Esophagus (tissue), 2 donors: ENCODE data around the gene EMP3. TPM values are rescaled to one million over a fixed set of nuclear protein-coding genes. Genes with fewer than 3 reads are reported as not detected.

Experiments
- H3K27ac ChIP-seq, 2 donors: one replicate each; pipeline ENCODE4 v1.5.1; 2013; ENCODE audit warnings: low read depth in 2 of 2, mild to moderate bottlenecking in 2 of 2, inconsistent platforms in 1 of 2, low read length in 1 of 2, moderate library complexity in 1 of 2
- H3K27me3 ChIP-seq, 2 donors: one replicate each; pipeline ENCODE4 v1.6.1; 2013; ENCODE audit warnings: low read length in 2 of 2, control low read depth in 1 of 2, mild to moderate bottlenecking in 1 of 2; ENCODE audit not compliant: insufficient read depth in 2 of 2, control insufficient read depth in 1 of 2
- H3K36me3 ChIP-seq, 2 donors: one replicate each; pipeline ENCODE4 v1.6.1; 2013; ENCODE audit warnings: low read length in 1 of 2; ENCODE audit not compliant: control insufficient read depth in 2 of 2, insufficient read depth in 2 of 2
- H3K4me1 ChIP-seq, 2 donors: one replicate each; pipeline ENCODE4 v1.6.1; 2013; ENCODE audit warnings: low read length in 1 of 2; ENCODE audit not compliant: control insufficient read depth in 2 of 2, insufficient read depth in 2 of 2
- H3K4me3 ChIP-seq, 2 donors: one replicate each; pipeline ENCODE4 v1.5.1; 2013; ENCODE audit warnings: low read length in 2 of 2, mild to moderate bottlenecking in 2 of 2, low read depth in 1 of 2, moderate library complexity in 1 of 2
- H3K9me3 ChIP-seq, 2 donors: one replicate each; pipeline ENCODE4 v1.6.1; 2013; ENCODE audit warnings: mild to moderate bottlenecking in 2 of 2, low read depth in 1 of 2, low read length in 1 of 2, moderate library complexity in 1 of 2; ENCODE audit not compliant: control insufficient read depth in 2 of 2, insufficient read depth in 1 of 2
- WGBS, 2 donors: extraction: QIAGEN DNeasy Blood & Tissue Kit; methylation state at CpG; one replicate each; pipeline ENCODE4 v1.1.7; 2013; 5-methylcytosine and 5-hydroxymethylcytosine counted together
- polyA plus RNA-seq, 2 donors: library from polyadenylated mRNA; stranded (reverse); fragments of 200-250 nt; gene quantifications; one replicate each; pipeline ENCODE4 v1.2.3, GENCODE V29; 2013
- donor health status: healthy with polysubstance abuse.
- donor health status: Bipolar disorder and iron deficiency.

EMP3 gene
- polyA plus RNA-seq, 2 donors: 17.6 to 21.5 TPM

GRCh38 chr19:48330012-48330681 lies 4.8 kb downstream of the EMP3 start:
- peaks cover 4 to 13% of the 10 kb centered on the region in 2 donors for H3K4me1 ChIP-seq
- no peaks in the 10 kb centered on the region for H3K27me3 ChIP-seq
- no peaks in the 10 kb centered on the region for H3K9me3 ChIP-seq
- peak overlapping the region; percentile 43 to 54 for H3K4me3 ChIP-seq
- H3K27ac ChIP-seq: peak overlapping the region; percentile 53 to 71
- peaks cover 0 to 3% of the 10 kb centered on the region in 2 donors for H3K36me3 ChIP-seq
- WGBS, 2 donors: 15 to 22% methylated on average over 41 of the region's 41 CpGs

- WGBS, 2 donors: 22 to 42% methylated on average over 6 of the region's 6 CpGs
- H3K36me3 ChIP-seq: peaks cover 0 to 3% of the 10 kb centered on the region in 2 donors
- no peaks in the 10 kb centered on the region for H3K27me3 ChIP-seq
- peak overlapping the region; percentile 92 to 96 for H3K27ac ChIP-seq
- peaks cover 3 to 9% of the 10 kb centered on the region in 2 donors for H3K4me1 ChIP-seq
- H3K9me3 ChIP-seq: no peaks in the 10 kb centered on the region
- H3K4me3 ChIP-seq: peak overlapping the region; percentile 13 to 18
Observed at GRCh38 chr19:48332351-48332661, 7.0 kb downstream of the EMP3 start.

GRCh38 chr19:48332662-48333466 lies 7.5 kb downstream of the EMP3 start:
- H3K4me3 ChIP-seq: peak overlapping the region; percentile 33 to 52
- WGBS, 2 donors: 1% methylated on average over 25 of the region's 25 CpGs
- H3K9me3 ChIP-seq: no peaks in the 10 kb centered on the region
- peak overlapping the region; percentile 92 to 96 for H3K27ac ChIP-seq
- H3K36me3 ChIP-seq: peaks cover 0 to 3% of the 10 kb centered on the region in 2 donors
- no peaks in the 10 kb centered on the region for H3K27me3 ChIP-seq
- H3K4me1 ChIP-seq: peaks cover 3 to 7% of the 10 kb centered on the region in 2 donors

GRCh38 chr19:48333467-48334384 lies 8.4 kb downstream of the EMP3 start:
- H3K27me3 ChIP-seq: no peaks in the 10 kb centered on the region
- H3K36me3 ChIP-seq: peaks cover 0 to 3% of the 10 kb centered on the region in 2 donors
- 4 to 5% methylated on average over 54 of the region's 54 CpGs for WGBS, 2 donors
- peak overlapping the region; percentile 33 to 52 for H3K4me3 ChIP-seq
- peaks cover 3 to 7% of the 10 kb centered on the region in 2 donors for H3K4me1 ChIP-seq
- H3K9me3 ChIP-seq: no peaks in the 10 kb centered on the region
- peak overlapping the region; percentile 92 to 96 for H3K27ac ChIP-seq

- H3K36me3 ChIP-seq: peaks cover 0 to 2% of the 10 kb centered on the region in 2 donors
- no peak overlapping the region for H3K27ac ChIP-seq
- H3K9me3 ChIP-seq: peaks cover 0 to 3% of the 10 kb centered on the region in 2 donors
- H3K4me1 ChIP-seq: peaks cover 0 to 5% of the 10 kb centered on the region in 2 donors
- no peak overlapping the region for H3K4me3 ChIP-seq
- no peaks in the 10 kb centered on the region for H3K27me3 ChIP-seq
- 91 to 93% methylated on average over 14 of the region's 14 CpGs for WGBS, 2 donors
Observed at GRCh38 chr19:48338253-48338755, 13.0 kb downstream of the EMP3 start.

GRCh38 chr19:48338802-48339503 lies 13.6 kb downstream of the EMP3 start:
- Histone ChIP-seq H3K4me1 (peaks cover 0 to 5% of the 10 kb centered on the region in 2 donors), H3K36me3 (peaks cover 0 to 2% of the 10 kb centered on the region in 2 donors), H3K27ac (no peak overlapping the region), H3K27me3 (no peaks in the 10 kb centered on the region), H3K4me3 (no peak overlapping the region), H3K9me3 (peaks cover 0 to 3% of the 10 kb centered on the region in 2 donors)
- WGBS, 2 donors: 94 to 95% methylated on average over 14 of the region's 14 CpGs

GRCh38 chr19:48340995-48341394 lies 15.6 kb downstream of the EMP3 start:
- peaks cover 0 to 2% of the 10 kb centered on the region in 2 donors for H3K36me3 ChIP-seq
- 59 to 68% methylated on average over 11 of the region's 11 CpGs for WGBS, 2 donors
- H3K4me3 ChIP-seq: no peak overlapping the region
- H3K27me3 ChIP-seq: no peaks in the 10 kb centered on the region
- peak overlapping the region in 1 of 2 donors; percentile 50 for H3K27ac ChIP-seq
- H3K4me1 ChIP-seq: peaks cover 0 to 5% of the 10 kb centered on the region in 2 donors
- peaks cover 0 to 3% of the 10 kb centered on the region in 2 donors for H3K9me3 ChIP-seq

- peaks cover 0 to 3% of the 10 kb centered on the region in 2 donors for H3K9me3 ChIP-seq
- WGBS, 2 donors: 96% methylated on average over 10 of the region's 10 CpGs
- peaks cover 0 to 2% of the 10 kb centered on the region in 2 donors for H3K36me3 ChIP-seq
- no peak overlapping the region for H3K27ac ChIP-seq
- peaks cover 0 to 5% of the 10 kb centered on the region in 2 donors for H3K4me1 ChIP-seq
- H3K27me3 ChIP-seq: no peaks in the 10 kb centered on the region
- no peak overlapping the region for H3K4me3 ChIP-seq
Observed at GRCh38 chr19:48341515-48342413, 16.4 kb downstream of the EMP3 start.
